HG02678 (cell line): Measurements from ENCODE around the gene GOLGA6L26.
"Not testable (repeated sequence)": the region's sequence is repeated elsewhere in the genome, so short reads cannot be mapped to it uniquely, and the experiment has no call there.

Experiments
- ATAC-seq: cut with Tn5 transposase; IDR thresholded peaks from one replicate; pipeline ENCODE4 v1.9.1; 2021; ENCODE audit warnings: mild to moderate bottlenecking, moderate library complexity; ENCODE audit not compliant: unreplicated experiment

GOLGA6L26 gene

DNA sequence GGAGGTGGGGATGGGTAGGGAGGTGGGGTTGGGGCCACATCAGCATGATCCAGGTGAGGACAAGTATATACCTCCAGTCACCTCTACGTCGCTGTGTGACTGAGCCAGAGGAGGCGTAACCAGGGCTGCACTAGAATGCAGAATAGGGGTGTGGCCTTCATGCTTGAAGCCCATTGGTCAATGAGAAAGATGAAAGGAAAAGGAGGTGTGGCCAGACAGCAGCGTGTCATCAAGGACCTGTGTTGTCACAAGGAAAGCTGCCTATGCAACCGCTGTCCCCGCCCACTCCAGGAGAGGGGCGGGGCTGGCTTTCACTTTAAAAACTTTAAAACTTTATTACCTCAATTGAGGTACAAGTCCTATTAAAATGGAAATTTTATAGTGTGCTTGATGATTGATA, at the start of gene GOLGA6L26:
GOLGA6L26 (minus strand) TSS at position 101 of the 400 bp plus-strand sequence; CDS start at position 40, 61 bp downstream.
- ATAC-seq: not testable (repeated sequence)

GRCh38 chr15:23381192-23381591, 47.2 kb upstream of the GOLGA6L26 start:
- not testable (repeated sequence) for ATAC-seq

GRCh38 chr15:23380700-23381099, 46.7 kb upstream of the GOLGA6L26 start:
- ATAC-seq: not testable (repeated sequence)

- ATAC-seq: not testable (repeated sequence)
Observed at GRCh38 chr15:23378946-23379345, 45.0 kb upstream of the GOLGA6L26 start.

GRCh38 chr15:23374226-23374625, 40.2 kb upstream of the GOLGA6L26 start:
- ATAC-seq: not testable (repeated sequence)

GRCh38 chr15:23372891-23373600, 39.0 kb upstream of the GOLGA6L26 start:
- not testable (repeated sequence) for ATAC-seq

GRCh38 chr15:23372284-23372683, 38.3 kb upstream of the GOLGA6L26 start:
- no peak for ATAC-seq

- ATAC-seq: not testable (repeated sequence)
Observed at GRCh38 chr15:23371868-23372267, 37.9 kb upstream of the GOLGA6L26 start.

- ATAC-seq: not testable (repeated sequence)
Observed at GRCh38 chr15:23371134-23371533, 37.1 kb upstream of the GOLGA6L26 start.

- no peak for ATAC-seq
Observed at GRCh38 chr15:23370578-23370977, 36.6 kb upstream of the GOLGA6L26 start.

DNA sequence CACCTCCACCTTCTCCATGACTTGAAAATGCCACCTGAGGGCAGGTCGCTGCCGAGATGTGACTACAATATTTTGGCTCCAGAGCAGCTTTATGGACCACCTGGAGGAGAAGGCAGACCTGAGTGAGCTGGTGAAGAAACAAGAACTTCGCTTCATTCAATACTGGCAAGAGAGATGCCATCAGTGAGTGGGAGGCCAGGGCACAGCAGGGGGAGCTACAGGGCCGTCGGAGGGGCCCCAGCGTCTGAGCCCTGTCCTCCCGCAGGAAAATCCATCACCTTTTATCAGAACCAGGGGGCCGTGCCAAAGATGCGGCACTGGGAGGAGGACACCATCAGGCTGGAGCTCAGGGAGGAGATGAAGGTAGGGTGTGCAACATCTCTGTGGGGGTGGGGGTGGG, 30.3 kb upstream of the GOLGA6L26 start:
- ATAC-seq: not testable (repeated sequence)

DNA sequence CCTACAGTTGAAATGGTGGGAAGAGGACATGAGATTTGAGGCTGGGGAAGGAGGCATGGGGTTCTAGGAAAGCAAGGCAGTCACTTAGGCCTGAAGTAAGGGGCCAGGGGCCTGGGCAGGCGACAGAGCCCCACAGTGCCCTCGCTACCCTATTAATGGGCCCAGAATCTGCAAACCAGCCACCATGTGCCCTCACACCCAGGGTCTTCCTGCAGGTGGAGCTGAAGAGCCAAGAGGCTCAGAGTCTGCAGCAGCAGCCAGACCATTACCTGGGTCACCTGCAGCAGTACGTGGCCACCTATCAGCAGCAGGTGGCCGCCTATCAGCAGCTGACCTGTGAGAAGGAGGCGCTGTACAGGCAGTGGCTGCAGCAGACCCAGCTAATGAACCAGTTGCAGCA, 28.6 kb upstream of the GOLGA6L26 start:
- ATAC-seq: not testable (repeated sequence)

DNA sequence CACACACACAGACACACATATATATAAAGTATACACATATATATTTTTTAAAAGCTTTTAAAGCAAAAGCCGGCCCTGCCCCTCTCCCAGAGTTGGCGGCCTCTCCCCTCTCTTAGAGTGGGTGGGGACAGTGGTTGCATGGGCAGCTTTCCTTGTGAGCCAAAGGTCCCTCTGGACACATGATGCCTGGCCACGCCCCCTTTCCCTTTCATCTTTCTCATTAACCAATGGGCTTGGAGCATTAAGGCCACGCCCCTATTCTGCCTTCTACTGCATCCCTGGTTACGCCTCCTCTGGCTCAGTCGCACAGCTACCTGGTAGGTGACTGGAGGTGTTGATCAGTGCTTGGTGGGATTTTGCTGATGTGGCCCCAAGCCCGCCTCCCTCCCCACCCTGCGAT, 20.5 kb upstream of the GOLGA6L26 start, which contains the start of gene GOLGA8S:
GOLGA8S (plus strand) TSS at position 301 of the 400 bp plus-strand sequence; CDS start at position 363, 62 bp downstream.
- ATAC-seq: not testable (repeated sequence)

GRCh38 chr15:23311233-23311632, 22.8 kb downstream of the GOLGA6L26 start:
- ATAC-seq: not testable (repeated sequence)

DNA sequence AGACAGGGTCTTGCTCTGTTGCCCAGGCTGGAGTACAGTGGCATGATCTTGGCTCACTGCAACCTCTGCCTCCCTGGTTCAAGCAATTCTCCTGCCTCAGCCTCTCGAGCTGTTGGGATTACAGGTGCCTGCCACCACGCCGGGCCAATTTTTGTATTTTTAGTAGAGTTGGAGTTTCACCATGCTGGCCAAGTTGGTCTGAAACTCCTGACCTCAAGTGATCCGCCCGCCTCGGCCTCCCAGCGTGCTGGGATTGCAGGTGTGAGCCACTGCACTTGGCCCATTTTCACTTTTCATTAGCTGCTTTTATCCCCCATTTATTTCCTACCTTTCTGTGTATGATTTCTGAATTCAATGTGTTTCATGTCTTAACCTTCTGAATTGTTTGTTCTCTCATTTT, 28.1 kb downstream of the GOLGA6L26 start:
- ATAC-seq: not testable (repeated sequence)

GRCh38 chr15:23304805-23305204, 29.2 kb downstream of the GOLGA6L26 start:
- ATAC-seq: not testable (repeated sequence)

GRCh38 chr15:23304267-23304666, 29.7 kb downstream of the GOLGA6L26 start:
- not testable (repeated sequence) for ATAC-seq

DNA sequence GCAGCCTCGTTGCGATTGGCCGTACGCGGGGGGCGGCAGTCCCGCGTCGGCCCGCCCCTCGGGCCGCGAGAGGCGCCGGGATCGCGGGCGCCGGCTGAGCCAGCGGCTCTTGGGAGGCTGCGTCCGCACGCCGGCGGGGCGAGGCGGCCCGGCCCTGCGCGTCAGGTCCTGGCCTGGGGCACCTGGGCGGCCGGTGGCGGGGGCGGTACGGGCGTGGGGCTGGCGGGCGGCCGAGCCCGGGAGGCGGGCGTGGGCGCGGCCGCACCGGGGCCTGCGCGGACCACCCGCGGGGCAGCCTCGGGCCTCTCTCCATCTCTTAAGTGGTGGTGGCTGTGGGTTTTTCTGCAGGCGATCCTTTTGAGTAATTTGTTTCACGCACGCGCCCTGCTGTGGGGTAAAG, 30.3 kb downstream of the GOLGA6L26 start:
- ATAC-seq: not testable (repeated sequence)

DNA sequence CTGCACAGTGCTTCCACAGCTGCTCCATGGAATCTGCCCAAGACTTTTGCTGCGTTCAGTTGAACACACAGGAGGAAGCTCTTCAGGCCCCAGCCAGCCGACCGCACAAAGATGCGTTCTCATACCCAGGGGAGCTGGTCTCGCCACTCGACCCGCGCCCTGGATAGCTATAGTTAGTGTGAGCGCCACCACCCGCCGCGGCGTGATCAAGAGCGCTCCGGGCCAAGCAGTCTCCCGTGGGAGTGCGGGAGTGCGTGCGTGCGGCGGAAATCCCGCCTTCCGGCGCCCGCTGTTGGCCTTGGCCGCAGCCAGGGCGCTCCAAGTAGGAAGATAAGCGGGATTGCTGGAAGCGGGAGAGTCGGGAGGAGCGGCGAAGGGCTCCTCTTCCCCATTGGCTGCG, 30.8 kb downstream of the GOLGA6L26 start:
- ATAC-seq: not testable (repeated sequence)
